Measurements from ENCODE around the gene ROMO1. TPM values are rescaled to one million over a fixed set of nuclear protein-coding genes. Genes with fewer than 3 reads are reported as not detected.

The ROMO1 gene
- total RNA-seq, 1 experiment from 2014 or later, result 173 TPM

DNA sequence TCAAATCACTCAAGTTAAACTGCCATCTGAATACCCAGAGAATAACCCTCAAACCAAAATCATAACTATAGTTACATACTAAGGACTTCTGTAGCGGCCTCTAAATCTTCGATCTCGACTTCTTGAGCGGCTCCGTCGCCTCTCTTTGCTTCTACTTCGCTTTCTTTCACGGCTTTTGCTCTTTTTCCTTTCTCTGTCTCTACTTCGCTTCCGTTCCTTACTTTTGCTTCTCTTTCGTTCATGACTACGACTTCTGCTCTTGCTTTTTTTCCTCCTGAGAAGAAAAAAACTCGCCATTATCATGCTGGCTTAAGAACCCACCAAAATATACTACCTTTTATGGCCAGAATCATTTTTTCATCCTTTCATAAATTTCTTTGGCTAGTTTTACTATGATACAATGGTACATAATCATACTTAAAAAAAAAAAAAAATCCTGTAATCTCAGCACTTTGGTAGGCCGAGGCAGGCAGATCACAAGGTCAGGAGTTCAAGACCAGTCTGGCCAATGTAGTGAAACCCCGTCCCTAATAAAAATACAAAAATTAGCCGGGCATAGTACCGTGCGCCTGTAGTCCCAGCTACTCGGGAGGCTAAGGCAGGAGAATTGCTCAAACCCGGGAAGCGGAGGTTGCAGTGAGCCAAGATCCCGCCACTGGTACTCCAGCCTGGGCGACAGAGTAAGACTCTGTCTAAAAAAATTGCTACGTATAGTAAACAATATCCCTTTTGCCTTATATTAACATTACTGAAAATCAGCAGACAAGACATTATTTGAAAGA lies 32.8 kb downstream of the ROMO1 start:
- ChIA-PET POLR2A (interaction anchor here (1.2 to 5.5 kb wide), 6 partner anchors 8 to 152 kb away, joined by 3 to 45 read pairs (median 18); partner anchors contain the start of genes PHF20 and RBM39), CTCF (interaction anchor here (0.5 to 0.6 kb wide), 2 partner anchors 61 to 1965 kb away, joined by 4 read pairs; no protein-coding TSS in a partner anchor)
- intact Hi-C loops (cut with micrococcal nuclease), result no loop called here
- Mint-ChIP-seq H3K4me3 (ENCODE audit: unreplicated experiment) (peak overlapping the region; percentile 20), H3K27me3 (ENCODE audit: insufficient read depth, unreplicated experiment) (no peaks in the 10 kb centered on the region), H3K36me3 (ENCODE audit: insufficient read depth, unreplicated experiment) (peaks cover 96% of the 10 kb centered on the region), H3K9me3 (ENCODE audit: unreplicated experiment) (no peaks in the 10 kb centered on the region), H3K27ac (ENCODE audit: low read depth, unreplicated experiment) (no peak overlapping the region), H3K4me1 (ENCODE audit: insufficient read depth, unreplicated experiment) (peaks cover 18% of the 10 kb centered on the region)
- no TSS peak for BruUV-seq (replicated peaks)
- TF ChIP-seq, protein P1, sequence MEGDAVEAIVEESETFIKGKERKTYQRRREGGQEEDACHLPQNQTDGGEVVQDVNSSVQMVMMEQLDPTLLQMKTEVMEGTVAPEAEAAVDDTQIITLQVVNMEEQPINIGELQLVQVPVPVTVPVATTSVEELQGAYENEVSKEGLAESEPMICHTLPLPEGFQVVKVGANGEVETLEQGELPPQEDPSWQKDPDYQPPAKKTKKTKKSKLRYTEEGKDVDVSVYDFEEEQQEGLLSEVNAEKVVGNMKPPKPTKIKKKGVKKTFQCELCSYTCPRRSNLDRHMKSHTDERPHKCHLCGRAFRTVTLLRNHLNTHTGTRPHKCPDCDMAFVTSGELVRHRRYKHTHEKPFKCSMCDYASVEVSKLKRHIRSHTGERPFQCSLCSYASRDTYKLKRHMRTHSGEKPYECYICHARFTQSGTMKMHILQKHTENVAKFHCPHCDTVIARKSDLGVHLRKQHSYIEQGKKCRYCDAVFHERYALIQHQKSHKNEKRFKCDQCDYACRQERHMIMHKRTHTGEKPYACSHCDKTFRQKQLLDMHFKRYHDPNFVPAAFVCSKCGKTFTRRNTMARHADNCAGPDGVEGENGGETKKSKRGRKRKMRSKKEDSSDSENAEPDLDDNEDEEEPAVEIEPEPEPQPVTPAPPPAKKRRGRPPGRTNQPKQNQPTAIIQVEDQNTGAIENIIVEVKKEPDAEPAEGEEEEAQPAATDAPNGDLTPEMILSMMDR (IDR thresholded peaks at IDR 0.05; ENCODE audit: unreplicated experiment), result no peak
- no peak for DNase-seq (ENCODE audit: unreplicated experiment)

DNA sequence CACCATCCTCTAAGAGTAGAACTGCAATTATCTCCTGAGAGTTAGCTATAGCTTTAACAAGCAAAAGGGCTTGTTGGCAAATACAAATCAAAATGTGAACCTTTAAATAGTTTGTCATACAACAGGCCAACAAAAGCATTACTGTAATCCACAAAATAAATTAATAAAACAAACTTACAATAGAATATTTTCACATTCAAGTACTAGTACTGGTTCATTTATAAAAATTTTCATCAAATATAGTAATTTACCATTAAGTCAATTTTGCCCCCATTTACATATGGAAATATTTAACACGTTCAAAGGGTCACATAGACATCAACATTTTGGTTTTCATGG lies 33.4 kb downstream of the ROMO1 start:
- H3K4me3 Mint-ChIP-seq (ENCODE audit: unreplicated experiment), result no peak overlapping the region
- BruUV-seq (replicated peaks), result no TSS peak
- ChIA-PET POLR2A (interaction anchor here (3.5 kb wide), 1 partner anchor 10 kb away, joined by 19 read pairs; the partner anchor contains the start of gene RBM39), CTCF (interaction anchor here (0.6 kb wide), 1 partner anchor 60 kb away, joined by 4 read pairs; no protein-coding TSS in a partner anchor)
- no peak for DNase-seq (ENCODE audit: unreplicated experiment)
- intact Hi-C loops (cut with micrococcal nuclease), result no loop called here
- H3K9me3 Mint-ChIP-seq (ENCODE audit: unreplicated experiment), result no peaks in the 10 kb centered on the region
- no peaks in the 10 kb centered on the region for H3K27me3 Mint-ChIP-seq (ENCODE audit: insufficient read depth, unreplicated experiment)
- H3K27ac Mint-ChIP-seq (ENCODE audit: low read depth, unreplicated experiment), result no peak overlapping the region
- peaks cover 96% of the 10 kb centered on the region for H3K36me3 Mint-ChIP-seq (ENCODE audit: insufficient read depth, unreplicated experiment)
- H3K4me1 Mint-ChIP-seq (ENCODE audit: insufficient read depth, unreplicated experiment), result peaks cover 18% of the 10 kb centered on the region
- TF ChIP-seq, protein P1 (IDR thresholded peaks at IDR 0.05; ENCODE audit: unreplicated experiment), result no peak

DNA sequence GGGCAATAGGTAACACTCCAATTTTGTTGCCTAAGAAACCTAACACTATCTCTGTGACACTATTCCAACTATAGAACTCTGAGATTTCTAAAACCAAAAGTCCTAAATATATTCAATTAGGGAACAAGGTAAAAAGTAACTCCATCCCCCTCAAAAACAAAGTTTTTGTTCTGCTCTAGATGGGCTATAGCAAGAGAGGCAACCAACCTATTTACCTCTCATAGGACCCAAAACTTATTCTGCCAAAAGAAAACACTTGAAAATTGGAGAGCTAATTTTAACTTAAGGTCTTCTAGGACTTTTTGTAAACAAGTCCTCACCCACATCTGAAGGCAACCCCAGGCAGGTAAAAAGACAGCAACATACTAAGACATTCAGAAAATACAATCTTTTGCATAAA lies 35.2 kb downstream of the ROMO1 start:
- Mint-ChIP-seq H3K4me3 (ENCODE audit: unreplicated experiment) (peak overlapping the region; percentile 42), H3K4me1 (ENCODE audit: insufficient read depth, unreplicated experiment) (peaks cover 27% of the 10 kb centered on the region), H3K27me3 (ENCODE audit: insufficient read depth, unreplicated experiment) (no peaks in the 10 kb centered on the region), H3K27ac (ENCODE audit: low read depth, unreplicated experiment) (peak overlapping the region; percentile 22), H3K36me3 (ENCODE audit: insufficient read depth, unreplicated experiment) (peaks cover 96% of the 10 kb centered on the region), H3K9me3 (ENCODE audit: unreplicated experiment) (no peaks in the 10 kb centered on the region)
- ChIA-PET POLR2A (interaction anchor here (1.1 to 3.6 kb wide), 10 partner anchors 8 to 149 kb away, joined by 3 to 25 read pairs (median 10); partner anchors contain the start of genes CPNE1, NFS1, RBM12 and RBM39), CTCF (interaction anchor here (0.6 to 1.1 kb wide), 4 partner anchors 11 to 707 kb away, joined by 3 to 5 read pairs (median 4); no protein-coding TSS in a partner anchor)
- intact Hi-C loops (cut with micrococcal nuclease), result no loop called here
- no TSS peak for BruUV-seq (replicated peaks)
- TF ChIP-seq, protein P1 (IDR thresholded peaks at IDR 0.05; ENCODE audit: unreplicated experiment), result no peak
- no peak for DNase-seq (ENCODE audit: unreplicated experiment)
